GM19372 (cell line): ENCODE results near the gene FOXO3.

Source experiments
- ATAC-seq: cut with Tn5 transposase; IDR thresholded peaks from one replicate; pipeline ENCODE4 v1.9.1; 2021; ENCODE audit warnings: mild to moderate bottlenecking, low read depth, moderate library complexity; ENCODE audit not compliant: unreplicated experiment

The FOXO3 gene

GRCh38 chr6:108574457-108575141, 13.9 kb downstream of the FOXO3 start:
- no peak for ATAC-seq

GRCh38 chr6:108575905-108576494, 15.3 kb downstream of the FOXO3 start:
- no peak for ATAC-seq

- ATAC-seq: no peak
Observed at GRCh38 chr6:108576709-108577108, 16.0 kb downstream of the FOXO3 start.

GRCh38 chr6:108578166-108578565, 17.4 kb downstream of the FOXO3 start:
- no peak for ATAC-seq

- no peak for ATAC-seq
Observed at GRCh38 chr6:108578595-108579327, 18.0 kb downstream of the FOXO3 start.

GRCh38 chr6:108579328-108579721, 18.6 kb downstream of the FOXO3 start:
- ATAC-seq: no peak

- no peak for ATAC-seq
Observed at GRCh38 chr6:108580646-108581045, 19.9 kb downstream of the FOXO3 start.

- ATAC-seq: no peak
Observed at GRCh38 chr6:108581237-108581931, 20.7 kb downstream of the FOXO3 start.

GRCh38 chr6:108581932-108582475, 21.3 kb downstream of the FOXO3 start:
- no peak for ATAC-seq

GRCh38 chr6:108582618-108583017, 21.9 kb downstream of the FOXO3 start:
- ATAC-seq: no peak

- ATAC-seq: no peak
Observed at GRCh38 chr6:108584323-108584722, 23.6 kb downstream of the FOXO3 start.

- ATAC-seq: no peak
Observed at GRCh38 chr6:108585359-108585758, 24.6 kb downstream of the FOXO3 start.

- no peak for ATAC-seq
Observed at GRCh38 chr6:108585921-108586536, 25.3 kb downstream of the FOXO3 start.

- ATAC-seq: no peak
Observed at GRCh38 chr6:108587258-108588059, 26.7 kb downstream of the FOXO3 start.

- ATAC-seq: no peak
Observed at GRCh38 chr6:108588586-108588985, 27.9 kb downstream of the FOXO3 start.

GRCh38 chr6:108589244-108589791, 28.6 kb downstream of the FOXO3 start:
- no peak for ATAC-seq

- ATAC-seq: no peak
Observed at GRCh38 chr6:108591040-108591816, 30.5 kb downstream of the FOXO3 start.
